CD4-positive, alpha-beta T cell treated with Interleukin-15 for 4 hours (primary cell): ENCODE data around the gene BAIAP2.
"Not testable (repeated sequence)": the region's sequence is repeated elsewhere in the genome, so short reads cannot be mapped to it uniquely, and the experiment has no call there.

Experiments
- DNase-seq: peaks from one replicate; pipeline ENCODE4 v3.0.0-alpha.2; 2020; ENCODE audit warnings: low spot score

Gene BAIAP2

DNA sequence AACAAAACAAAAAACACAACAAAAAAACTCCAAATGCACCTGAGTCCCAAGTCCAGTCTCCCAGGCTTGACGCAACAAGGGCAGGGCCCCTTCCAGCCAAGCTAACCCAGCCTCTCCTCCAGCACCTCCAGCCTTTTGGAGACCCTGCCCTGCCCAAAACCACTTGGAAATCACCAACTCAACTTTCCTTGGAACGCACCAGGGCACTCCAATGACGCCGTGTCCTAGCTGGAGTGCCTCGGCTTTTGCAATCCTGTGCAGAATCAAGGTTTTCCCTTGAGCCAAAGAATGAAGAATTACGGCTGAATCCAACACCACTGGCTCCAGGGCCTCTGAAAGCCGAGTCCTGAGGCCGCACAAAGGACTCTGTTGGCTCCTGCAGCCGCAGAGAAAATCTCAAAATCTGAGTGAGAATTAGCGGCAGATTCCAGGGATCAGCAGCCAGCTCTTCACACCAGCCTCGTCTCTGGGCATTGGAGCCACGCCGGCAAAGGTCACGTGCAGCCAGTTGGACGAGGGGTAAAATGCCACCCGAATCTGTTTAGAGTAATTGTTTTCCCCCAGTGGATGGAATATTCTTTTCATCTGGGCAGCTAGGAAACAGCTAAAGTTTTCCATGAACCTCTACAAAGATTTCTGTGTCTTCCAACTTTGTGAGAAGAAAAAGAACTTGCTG lies 9.7 kb upstream of the BAIAP2 start:
- DNase-seq: no peak

DNA sequence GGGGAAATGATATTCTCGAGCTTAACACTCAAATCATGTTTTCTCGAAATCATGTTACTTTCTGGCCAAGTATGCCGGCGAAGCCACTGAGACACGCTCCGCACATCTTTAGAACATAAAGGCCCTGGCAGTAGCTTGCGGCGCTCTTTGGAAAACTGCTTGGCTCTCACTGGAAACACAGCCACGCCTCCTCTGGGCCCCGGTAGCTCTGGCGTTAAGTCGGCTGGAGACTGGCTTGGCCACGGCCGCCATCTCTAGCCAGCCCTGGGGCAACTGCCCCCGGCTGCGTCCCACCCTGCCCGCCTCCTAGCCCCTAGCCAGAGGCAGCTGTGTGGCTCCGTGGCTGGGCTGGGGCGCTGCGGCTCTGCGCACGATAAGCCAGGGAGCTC lies 9.2 kb upstream of the BAIAP2 start:
- no peak for DNase-seq

DNA sequence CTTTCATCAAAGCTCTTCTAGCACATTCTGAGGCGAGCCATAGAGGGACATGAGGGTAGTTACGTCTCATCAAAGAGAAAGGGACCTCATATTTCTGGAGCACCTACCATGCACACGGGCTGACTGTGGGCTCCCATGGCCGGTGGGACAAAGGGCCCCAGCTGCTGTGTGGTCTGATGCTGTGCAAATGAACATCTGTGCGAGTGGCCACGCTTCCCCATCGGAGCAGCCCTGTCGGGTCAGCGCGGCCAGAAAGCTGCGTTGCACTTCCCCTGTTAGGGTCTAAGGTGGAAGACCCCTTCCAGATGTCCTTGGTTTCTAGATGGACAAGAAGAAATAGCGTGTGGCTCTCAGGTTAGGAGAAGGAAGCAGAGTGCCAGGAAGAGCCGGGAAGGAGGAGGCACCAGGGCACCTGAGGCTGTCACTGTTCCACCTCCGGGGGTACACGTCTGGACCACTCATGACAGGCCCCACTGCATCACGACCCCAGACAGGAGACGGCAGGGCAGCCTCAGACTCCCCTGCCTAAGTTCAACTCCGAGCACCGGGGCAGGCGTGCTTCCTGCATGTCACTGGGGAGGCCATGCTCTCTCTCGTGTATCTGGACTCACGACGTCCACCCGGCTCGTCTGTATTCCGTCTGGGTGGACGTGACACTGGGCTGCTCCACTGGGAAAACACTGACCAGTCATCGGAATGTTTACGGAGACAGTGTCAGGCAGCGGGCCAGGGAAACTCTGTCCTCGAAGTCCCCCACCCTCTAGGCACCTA lies 8.5 kb upstream of the BAIAP2 start:
- no peak for DNase-seq

DNA sequence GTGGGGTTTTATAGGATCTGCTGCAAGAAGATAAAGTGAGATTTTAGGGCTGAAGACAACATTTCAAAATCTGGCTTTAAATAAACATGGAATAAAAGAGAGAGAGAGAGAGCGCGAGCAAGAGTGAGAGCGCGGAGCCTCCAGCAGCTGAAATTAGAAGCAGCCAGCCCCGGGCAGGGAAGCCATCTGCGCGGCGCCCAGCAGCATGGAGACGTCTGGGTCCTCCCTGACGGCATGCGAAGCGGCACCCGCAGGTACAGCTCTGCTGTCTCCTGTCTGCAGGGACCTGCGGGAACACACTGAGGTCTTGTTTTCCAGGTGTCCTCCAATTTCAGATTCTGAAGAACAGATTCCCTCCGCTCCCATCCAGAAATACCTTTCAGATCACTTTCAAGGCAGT lies 7.9 kb upstream of the BAIAP2 start:
- no peak for DNase-seq

DNA sequence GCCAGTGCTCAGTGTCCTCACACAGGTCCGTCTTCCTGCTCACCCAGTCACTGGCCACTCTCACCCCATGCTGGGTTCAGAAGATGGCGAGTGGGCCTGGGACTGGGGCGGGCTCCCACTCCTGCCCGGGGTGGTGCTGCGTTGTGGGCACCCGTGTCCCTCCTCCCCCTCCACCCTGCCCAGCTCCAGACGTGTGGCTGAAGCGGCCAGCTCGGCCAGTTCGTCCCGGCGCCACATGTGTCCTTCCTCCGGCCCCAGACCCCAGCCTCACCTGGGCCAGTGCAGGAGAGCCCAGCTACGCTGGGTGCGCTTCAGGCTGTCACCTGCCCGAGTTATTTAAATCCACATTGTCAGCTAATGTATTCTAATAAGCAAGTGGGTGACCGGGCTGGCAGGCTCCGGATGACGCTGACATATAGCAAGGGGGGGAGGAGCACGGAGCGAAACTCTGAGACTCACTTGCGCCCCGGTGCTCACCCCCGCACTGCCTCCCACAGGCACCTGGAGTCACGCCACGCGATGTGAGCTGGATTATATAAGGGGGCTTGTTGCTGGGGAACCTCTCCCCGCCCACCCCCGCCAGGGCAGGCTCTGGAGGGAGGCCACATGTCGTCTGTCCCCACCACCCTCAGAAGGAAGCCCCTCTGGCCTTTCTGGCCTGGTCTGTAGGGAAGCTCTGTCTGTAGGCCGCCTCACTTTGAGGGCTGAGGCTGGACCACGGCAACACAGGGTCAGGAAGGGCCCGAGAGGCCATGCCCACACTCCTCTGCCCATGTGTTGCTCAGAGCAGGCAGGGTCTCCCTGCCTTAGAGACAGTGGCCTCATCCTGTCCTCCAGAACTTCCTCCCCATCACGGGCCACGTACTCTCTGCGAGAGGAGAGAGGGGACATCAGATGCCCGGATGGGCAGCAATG lies 7.1 kb upstream of the BAIAP2 start:
- DNase-seq: no peak

DNA sequence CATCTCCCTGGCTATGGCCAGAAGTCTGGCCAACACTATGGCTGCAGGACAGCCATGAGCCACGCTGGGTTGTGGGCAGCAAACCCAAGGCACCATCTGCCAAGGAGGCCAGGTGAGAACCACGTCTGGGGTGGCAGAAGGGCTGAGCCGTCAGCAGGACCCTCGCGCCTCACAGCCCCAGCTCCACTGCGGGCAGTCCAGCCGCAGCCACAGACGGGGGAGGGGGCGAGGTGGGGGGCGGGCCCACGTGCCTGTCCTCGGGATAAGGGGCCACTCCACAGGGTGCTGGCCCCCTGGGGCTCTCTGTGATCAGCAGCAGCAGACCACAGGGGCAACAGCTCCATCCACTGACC lies 6.5 kb upstream of the BAIAP2 start:
- DNase-seq: no peak

DNA sequence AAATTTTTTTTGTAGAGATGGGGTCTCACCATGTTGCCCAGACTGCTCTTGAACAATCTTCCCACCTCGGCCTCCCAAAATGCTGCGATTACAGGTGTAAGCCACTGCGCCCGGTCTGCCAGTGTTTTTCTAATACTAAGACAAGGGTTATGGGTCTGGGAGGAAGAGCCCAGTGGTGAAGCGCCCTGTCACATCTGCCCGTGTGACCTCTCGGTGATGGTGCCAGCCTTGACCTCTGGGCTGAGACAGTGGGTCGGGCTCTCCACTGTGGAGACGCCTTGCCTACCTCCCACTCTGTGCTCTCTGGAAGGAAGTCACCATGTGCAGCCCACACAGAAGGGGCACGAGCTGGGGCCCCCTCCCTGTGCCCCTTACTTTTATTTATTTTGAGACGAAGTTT lies 5.1 kb upstream of the BAIAP2 start:
- DNase-seq: no peak

DNA sequence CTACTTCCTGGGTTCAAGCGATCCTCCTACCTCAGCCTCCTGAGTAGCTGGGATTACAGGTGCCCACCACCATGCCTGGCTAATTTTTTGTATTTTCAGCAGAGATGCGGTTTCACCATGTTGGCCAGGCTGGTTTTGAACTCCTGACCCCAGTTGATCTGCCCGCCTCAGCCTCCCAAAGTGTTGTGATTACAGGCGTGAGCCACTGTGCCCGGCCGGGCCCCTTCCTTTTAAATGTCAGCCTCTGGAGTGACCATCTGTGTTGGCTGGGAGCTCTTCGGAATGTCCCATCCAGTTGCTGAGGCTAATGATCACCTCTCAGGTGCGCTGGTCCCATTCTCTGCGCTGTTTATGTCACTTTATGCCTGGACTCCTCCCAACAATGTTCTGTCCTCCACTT lies 4.6 kb upstream of the BAIAP2 start:
- DNase-seq: not testable (repeated sequence)

DNA sequence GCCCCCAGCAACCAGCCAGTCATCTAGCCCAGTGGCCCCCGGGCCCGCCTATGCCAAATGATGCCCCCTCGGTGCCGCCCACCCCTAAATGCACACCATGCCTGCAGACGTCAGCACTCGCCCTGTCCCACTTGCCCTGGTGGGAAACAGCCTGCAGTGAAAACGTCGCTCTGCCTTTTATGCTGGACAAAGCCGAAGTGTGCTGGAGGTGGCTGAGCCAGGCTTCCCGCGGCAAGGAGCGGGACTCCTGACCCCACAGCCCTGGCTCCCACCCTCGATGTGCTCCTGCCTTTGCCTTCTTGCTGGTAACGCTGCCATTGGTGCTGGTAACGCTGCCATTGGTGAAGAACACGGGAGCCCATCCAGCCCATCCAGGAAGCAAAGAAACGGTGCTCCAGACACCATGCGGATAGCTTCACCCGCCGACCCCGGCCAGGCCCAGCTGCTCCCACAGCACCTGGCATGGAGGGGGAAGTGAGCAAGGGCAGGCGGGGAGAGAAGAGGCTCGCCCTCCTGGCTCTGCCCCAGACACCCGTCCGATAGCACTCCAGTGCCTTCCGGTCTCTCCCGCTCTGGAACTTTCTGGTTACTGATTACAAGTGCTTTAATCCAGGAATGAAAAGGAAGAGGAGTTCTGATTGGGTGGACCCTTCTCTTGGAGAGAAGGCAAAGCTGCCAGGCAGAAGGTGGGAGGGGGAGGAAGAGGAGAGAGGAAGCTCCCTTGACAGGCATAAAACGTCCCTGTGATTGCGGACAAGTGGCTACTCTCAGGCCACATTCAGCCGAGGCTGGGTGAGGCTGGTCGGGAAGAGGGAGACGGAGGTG lies 4.0 kb upstream of the BAIAP2 start:
- DNase-seq: no peak

DNA sequence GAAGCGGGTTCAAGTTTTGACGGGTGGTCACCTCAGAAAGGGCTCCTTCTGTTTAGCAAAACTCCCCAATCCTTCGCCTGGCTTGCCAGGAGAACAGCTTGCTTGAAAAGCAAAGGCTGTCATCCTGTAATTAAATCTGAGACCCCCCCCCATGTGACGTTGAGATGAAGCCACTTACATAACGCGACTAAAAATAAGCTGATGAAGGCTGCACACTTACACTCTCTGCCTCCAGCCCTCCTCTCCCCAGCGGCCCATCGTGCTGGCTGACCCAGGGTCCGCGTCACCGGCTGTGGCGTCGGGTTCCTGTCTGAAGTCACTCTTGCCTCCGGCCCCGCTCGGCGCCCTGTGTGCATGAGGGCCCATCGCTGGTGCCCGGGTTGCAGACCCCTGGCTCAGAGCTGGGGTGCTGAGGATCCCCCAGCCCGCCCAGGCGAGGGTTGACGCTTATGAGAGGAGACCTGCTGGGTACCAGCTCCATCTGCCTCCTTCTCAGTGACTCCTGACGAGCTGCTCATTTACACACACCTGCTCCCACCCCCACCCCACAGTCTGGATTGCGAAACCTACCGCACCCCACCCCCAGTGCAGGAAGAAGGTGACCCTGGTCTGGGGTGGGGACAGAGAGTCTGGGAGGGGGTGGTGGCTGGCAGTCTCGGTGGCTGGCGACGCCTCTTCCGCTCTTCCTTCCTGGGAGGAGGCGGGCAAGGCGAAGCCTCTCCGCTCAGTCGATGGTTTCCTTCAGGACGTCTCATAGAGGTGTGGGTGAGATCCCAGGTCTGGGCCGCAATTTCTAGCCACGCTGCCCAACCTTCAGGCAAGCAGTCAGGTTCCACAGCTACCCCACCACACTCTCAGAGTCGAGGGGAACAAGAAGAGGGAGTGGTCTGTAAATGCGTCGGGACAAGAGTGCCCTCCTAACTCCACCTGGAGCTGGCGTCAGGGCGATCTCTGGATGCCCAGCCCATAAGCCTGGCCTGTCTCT lies 3.1 kb upstream of the BAIAP2 start:
- no peak for DNase-seq

DNA sequence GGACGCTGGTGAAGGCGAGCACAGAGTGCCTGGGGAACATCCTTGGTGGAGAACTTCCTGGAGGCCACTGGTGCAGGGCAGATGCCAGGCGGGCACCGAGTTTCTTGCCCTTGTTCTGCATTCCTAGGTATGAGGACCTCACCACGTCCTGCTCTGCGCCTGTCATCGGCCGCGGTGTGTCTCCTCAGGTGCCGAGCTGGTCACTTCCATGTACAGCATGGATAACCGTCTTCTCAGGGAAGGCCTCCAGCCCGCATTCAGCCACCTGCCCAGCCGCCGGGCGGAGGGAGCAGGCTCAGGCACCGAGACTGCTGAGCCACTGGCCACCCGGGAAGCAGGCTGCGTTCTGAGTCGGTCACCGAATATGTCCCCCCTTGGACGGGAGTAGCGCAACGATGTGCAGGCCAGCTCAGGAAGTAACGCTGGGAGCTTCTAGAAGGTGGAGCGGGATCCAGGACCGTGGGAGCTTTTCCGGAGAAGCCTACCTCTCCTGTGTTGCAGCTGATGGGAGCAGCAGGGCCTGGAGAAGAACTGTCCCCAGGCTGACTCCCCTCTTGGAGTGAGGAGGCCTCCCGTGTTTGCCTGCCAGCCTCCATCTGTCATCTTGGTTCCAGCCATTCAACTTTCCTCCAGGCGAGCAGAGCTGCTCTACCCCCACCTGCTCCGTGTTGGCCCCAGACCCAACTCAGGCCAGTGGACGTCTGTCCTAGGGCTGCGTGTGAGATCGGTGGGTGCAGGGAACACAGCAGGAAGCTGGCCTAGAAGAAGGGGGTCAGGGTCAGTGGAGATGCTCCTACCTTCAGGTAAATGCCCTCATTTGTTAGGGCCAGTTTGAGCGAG lies 2.1 kb upstream of the BAIAP2 start:
- DNase-seq: no peak

DNA sequence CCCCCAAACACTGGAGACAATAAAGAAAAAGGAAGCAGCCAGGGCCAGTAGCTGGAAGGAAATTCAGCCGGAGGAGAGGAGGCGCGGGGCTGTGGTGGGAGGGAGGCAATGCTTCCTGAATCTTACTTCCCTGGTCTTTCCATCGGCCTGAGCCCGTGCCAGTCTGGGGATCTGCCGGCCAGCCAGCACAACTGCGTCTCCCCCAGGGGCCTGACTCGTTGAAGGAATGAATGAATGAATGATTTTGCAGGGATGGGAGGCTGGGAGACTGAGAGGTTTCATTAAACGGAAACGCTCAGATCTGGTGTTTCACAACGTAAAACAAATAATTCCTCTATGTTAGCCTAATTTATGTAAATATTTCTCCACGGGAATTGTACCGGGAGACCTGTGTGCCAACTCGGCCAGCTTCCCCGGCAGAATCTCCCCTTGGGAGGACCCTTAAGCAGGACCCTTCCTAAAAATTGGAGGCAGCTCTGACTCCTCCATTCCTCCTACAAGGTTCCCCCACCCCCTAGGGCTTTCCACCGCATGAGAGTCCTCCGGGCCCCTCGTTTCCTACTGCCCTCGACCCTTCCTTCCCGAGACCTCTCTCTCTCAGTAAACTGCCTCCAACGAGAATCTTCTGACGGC lies 1.3 kb upstream of the BAIAP2 start:
- DNase-seq: no peak

DNA sequence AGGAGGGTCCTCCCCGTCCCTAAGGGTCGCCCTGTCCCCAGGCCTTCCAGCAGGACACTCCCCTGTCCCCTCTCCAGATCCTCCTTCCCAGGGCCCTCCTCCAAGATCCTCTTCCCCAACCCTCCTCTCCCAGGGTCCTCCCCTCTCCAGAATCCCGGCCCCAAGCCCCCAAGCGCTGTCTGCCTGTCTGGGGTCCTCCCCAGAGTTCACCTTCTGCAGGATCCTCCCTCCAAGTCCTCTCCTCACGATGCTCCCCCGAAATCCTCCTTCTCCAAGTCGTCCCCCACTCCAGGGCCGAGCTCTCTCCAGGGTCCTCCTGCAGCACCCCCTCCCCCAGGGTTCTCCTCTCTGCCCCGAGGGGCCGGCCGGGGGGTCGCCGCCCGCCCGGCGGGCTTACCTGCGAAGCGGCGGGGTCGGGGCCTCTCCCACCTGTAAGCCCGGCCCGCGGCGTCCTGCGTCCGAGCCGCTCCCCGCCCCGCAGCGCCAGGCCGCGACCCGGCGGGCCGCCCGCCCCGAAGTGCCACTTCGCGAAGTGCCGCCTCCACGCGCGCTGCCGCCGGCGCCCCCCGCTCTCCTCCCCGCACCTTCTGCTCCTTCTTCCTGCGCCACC lies 678 bp upstream of the BAIAP2 start:
- DNase-seq: no peak

DNA sequence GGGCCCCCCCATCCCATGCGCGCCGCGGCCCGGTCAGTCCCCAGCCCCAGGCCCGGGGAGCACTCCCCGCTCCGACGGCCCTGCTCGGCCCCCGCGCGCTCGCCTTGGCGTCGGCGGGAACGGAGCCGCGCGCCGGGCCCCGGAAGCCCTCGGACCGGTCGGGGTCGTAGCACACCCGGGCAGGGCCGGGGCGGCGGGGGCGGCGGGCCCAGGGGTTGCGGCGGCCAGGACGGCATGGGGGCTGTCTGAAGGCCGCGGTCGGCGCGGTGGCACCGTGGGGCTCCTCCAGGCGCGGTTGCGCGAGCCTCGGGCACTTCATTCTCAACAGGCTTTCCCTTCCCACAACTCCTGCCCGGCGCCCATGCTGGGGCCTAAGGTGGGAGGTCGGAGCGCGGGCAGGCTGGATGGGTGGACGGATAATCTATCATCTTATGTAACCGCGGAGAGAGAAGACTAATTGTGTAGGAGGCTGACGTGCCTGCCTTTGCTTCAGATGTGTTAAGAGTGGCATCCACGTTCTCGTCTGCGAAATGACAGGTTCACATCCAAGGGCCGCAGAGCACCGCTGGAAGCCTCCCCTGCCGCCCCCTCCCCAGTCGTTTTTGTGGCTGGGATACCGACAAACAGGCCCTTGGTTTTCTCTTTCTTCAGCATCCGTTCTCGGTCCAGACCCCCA lies 708 bp downstream of the BAIAP2 start:
- no peak for DNase-seq

DNA sequence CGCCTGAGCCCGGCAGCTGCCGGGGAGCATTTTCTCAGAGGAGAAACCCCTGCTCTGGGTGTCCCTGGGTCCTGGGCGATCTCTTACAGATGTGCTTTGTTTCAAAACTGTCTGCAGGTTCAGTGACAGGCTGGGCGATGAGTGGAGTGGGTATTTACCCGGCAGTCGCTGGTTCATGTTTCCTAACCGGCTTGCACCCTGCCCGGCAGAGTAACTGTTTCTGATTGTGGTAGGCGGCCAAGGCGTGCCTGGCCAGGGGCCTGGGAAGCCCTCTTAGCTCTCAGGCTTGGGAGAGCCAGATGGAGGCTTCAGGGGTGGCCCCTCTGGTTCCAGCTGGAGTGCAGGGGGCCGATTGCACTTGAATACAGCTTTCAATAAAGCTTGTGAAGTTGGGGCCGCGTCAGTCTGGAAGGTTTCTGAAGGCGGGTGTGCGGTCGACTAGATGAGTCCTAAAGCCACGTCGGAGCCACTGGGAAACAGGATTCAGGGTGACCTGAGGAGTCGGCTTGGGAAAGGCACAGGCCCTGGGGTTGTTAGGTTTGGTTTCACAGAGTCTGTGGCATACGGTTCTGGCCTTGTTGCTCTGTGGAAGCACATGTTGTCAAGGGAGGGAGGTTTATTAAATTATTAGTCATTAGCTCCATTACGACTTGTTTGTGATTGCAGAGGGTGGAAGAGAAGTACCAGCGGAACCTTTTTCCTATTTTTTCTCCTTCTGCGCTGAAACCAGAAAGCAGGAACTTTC lies 1.4 kb downstream of the BAIAP2 start:
- DNase-seq: no peak

DNA sequence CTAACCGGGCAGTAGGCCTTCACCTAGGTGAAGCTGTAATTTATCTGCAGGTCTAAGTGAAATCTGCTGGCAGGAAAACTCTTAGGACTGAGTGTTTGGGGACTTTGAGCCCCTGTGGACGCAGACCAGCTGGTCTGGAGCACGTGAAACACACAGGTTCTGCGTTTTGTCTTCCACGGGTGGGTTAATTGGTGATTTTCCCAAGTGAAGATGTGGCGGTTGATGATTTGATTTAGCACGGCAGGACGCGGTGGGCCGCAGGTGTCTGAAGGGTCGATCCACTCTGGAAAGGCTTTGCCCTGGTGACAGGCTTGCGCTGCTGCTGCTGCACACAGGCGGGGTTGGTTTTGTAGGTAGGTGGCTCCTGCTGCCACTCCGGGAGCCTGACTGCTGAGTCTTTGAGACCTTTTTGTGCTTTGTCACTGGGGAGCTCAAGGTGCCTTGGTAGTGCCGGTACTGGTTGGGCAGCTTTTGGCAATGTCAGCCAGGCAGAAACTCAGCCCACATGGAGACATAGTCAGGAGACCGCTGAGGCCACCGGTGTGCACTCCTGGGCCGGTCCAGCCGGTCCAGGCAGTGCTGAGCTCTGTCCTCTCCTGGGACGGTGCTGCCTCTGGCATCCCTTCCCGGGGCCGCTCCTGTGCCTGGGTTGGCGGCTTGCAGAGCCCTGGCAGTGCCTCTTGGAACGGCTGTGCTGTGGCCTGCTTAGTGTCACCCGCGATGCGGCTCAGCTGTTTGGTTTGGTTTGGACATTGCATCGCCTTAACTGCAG lies 2.3 kb downstream of the BAIAP2 start:
- no peak for DNase-seq
